Aorta (tissue), 4 donors: ENCODE results near the gene GCNT4. TPM values are rescaled to one million over a fixed set of nuclear protein-coding genes. Genes with fewer than 3 reads are reported as not detected.

Experiments
- polyA plus RNA-seq, 2 donors: library from polyadenylated mRNA; stranded (reverse); fragments of 200-250 nt; gene quantifications; one replicate each; pipeline ENCODE4 v1.2.3, GENCODE V29; 2013
- total RNA-seq, 2 donors: library from RNA; stranded (reverse); fragmentation: NEBNext Ultra II Directional; extraction: Animal tissue kit (Norgen Biotek cat#: 25700); gene quantifications; one replicate each; pipeline ENCODE4 v1.2.1, GENCODE V29; 2021
- donor health status: healthy with polysubstance abuse.
- donor health status: Bipolar disorder and iron deficiency.
- donor health status: DM: no; HTN: no; CAD: no.
- donor health status: DM: yes; HTN: yes; CAD: no.

GCNT4 gene
- total and polyA plus RNA-seq, 4 donors = 2.0 to 5.6 (median 3.4) TPM

Other genes with a start within 250 kb of the GCNT4 start
- 1 to 10 TPM; 1.0 to 2.2 TPM for gene FAM169A, start 186.2 kb downstream of the GCNT4 start, total RNA-seq
- under 1 TPM; 0.13 to 0.25 TPM for gene FAM169A, start 186.2 kb downstream of the GCNT4 start, polyA plus RNA-seq
- under 1 TPM; 0.16 to 0.24 TPM for gene ANKRD31, start 184.3 kb upstream of the GCNT4 start, total RNA-seq
- under 1 TPM; 0.03 to 0.13 TPM for gene ANKRD31, start 184.3 kb upstream of the GCNT4 start, polyA plus RNA-seq